ENCODE measurements around the gene GCFC2.

Gene GCFC2

DNA sequence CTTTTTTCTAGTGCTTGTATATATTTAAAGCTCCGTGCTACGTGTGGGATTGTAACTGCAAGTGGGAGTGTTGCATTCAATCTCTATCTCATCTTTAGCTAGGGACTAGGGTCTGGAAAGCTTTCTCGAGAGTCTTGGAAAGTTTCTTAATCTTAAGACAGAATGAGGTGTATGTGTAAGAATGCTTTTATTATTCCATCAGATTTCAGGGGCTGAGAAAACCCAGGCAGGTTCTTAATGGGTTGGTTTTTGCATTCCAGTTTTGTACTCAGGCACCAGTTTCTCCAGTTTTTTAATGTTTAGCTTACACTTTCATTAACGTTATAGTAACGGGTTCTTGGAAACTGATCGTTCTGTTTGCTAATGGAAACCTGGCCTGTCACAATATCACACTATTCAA, 43.8 kb downstream of the GCFC2 start:
- TF ChIP-seq, protein P1, sequence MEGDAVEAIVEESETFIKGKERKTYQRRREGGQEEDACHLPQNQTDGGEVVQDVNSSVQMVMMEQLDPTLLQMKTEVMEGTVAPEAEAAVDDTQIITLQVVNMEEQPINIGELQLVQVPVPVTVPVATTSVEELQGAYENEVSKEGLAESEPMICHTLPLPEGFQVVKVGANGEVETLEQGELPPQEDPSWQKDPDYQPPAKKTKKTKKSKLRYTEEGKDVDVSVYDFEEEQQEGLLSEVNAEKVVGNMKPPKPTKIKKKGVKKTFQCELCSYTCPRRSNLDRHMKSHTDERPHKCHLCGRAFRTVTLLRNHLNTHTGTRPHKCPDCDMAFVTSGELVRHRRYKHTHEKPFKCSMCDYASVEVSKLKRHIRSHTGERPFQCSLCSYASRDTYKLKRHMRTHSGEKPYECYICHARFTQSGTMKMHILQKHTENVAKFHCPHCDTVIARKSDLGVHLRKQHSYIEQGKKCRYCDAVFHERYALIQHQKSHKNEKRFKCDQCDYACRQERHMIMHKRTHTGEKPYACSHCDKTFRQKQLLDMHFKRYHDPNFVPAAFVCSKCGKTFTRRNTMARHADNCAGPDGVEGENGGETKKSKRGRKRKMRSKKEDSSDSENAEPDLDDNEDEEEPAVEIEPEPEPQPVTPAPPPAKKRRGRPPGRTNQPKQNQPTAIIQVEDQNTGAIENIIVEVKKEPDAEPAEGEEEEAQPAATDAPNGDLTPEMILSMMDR (IDR thresholded peaks at IDR 0.05; ENCODE audit: low read depth, low read length, missing control alignments): no peak

DNA sequence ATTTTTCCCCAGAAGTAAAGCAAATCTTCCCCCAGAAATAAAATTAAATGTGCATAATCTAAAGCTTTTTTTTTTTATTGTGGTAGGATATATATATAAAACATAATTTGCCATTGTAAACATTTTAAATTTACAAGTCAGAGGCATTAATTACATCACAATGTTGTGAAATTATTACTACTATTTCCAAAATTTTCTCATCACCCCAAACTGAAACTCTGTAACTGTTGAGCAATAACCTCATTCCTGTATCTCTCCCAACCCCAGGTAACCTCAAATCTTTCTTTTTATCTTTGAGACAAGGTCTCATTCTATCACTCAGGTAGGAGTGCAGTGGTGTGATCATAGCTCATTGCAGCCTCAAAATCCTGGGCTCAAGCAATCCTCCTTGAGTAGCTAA, 52.9 kb downstream of the GCFC2 start:
- no peak for DNase-seq (ENCODE audit: extremely low read depth, low read depth)
- H3K4me3 ChIP-seq (replicated peaks; ENCODE audit: low read depth, low read length): no peak overlapping the region
- TF ChIP-seq, protein P1 (IDR thresholded peaks at IDR 0.05; ENCODE audit: low read depth, low read length, missing control alignments): no peak

More for the DNA sequence above, 43.8 kb downstream of the GCFC2 start:
- DNase-seq (ENCODE audit: extremely low read depth, low read depth): no peak
- no peak overlapping the region for H3K4me3 ChIP-seq (replicated peaks; ENCODE audit: low read depth, low read length)

DNA sequence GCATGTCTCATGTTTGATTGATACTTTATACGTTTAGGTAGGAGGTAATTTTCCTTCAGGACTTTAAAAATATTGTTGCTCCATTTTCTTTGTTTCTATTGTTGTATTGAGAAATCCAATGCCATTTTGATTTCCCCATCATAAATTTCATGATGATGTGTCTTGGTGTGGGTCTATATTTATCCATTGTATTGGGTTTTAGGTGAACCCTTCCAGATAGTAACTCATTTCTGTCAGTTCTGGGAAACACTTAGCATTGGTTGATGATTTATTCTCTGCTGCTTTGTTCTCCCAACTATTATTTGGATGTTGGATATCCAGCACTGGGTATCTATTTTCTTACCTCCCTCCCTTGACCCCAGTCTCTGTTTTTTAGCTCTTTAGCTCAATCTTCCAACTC, 54.2 kb downstream of the GCFC2 start:
- TF ChIP-seq, protein P1 (IDR thresholded peaks at IDR 0.05; ENCODE audit: low read depth, low read length, missing control alignments): no peak
- no peak for DNase-seq (ENCODE audit: extremely low read depth, low read depth)
- no peak overlapping the region for H3K4me3 ChIP-seq (replicated peaks; ENCODE audit: low read depth, low read length)

DNA sequence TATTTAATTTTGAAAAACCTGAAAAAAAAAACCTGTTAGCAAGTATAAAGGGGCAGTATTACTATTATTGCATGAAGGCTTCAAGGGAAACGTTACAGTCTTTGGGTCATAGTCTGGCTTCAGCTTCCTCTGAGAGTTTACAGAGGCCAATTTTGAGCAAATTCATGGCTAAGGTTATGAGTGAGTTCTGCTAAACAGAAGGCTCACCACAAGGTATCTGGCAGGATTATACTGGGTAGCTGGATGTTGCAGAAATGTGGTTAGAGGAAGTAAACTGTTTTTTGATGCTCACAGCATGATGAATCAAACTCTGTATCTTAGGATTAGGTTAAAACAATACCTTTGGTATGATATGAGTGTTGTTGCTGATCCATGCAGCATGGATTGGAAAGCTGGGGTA, 54.9 kb downstream of the GCFC2 start:
- TF ChIP-seq, protein P1 (IDR thresholded peaks at IDR 0.05; ENCODE audit: low read depth, low read length, missing control alignments): no peak
- no peak overlapping the region for H3K4me3 ChIP-seq (replicated peaks; ENCODE audit: low read depth, low read length)
- no peak for DNase-seq (ENCODE audit: extremely low read depth, low read depth)

DNA sequence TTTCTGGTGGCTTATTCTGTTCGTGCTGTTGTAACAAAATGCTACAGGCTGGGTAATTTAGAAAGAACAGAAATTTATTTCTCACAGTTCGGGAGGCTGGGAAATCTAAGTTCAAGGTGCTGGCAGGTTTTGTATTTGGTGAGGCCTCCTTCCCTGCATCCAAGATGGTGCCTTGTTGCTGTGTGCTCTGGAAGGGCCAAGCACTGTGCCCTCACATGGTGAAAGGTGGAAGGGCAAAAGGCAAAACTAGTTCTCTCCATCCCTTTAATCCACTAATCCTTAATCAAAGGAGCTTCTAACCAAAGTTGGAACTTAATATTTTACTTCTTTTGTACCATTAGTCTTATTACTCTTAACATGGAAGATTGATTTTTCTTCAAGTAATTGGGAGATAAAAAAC, 56.7 kb downstream of the GCFC2 start:
- TF ChIP-seq, protein P1 (IDR thresholded peaks at IDR 0.05; ENCODE audit: low read depth, low read length, missing control alignments): no peak
- H3K4me3 ChIP-seq (replicated peaks; ENCODE audit: low read depth, low read length): no peak overlapping the region
- DNase-seq (ENCODE audit: extremely low read depth, low read depth): no peak

DNA sequence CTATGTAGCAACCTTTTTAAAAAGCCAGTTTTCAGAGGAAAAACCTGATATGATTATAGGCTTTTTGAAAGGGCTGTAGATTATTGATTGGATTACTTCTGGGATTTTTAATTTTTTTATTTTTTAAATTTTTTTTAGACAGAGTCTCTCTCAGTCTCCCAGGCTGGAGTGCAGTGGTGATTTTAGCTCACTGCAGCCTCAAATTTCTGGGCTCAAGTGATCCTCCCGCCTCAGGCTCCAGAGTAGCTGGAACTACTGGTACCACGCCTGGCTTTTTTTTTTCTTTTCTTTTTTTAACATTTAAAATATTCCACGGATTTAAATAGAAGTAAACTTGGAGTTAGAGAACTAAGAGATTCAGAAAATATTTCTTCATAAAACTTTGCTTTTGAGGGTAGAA, 62.9 kb downstream of the GCFC2 start:
- peak overlapping the region; percentile 80 for H3K4me3 ChIP-seq (replicated peaks; ENCODE audit: low read depth, low read length)
- no peak for DNase-seq (ENCODE audit: extremely low read depth, low read depth)
- TF ChIP-seq, protein P1 (IDR thresholded peaks at IDR 0.05; ENCODE audit: low read depth, low read length, missing control alignments): no peak
